ENCODE results near the gene ZNF850.
"Not testable (repeated sequence)": the region's sequence is repeated elsewhere in the genome, so short reads cannot be mapped to it uniquely, and the experiment has no call there.

ZNF850 gene

GRCh38 chr19:36772311-36773222 is at the start of gene ZNF850:
TSS of gene ZNF850 (minus strand) at chr19:36772807. CDS start at chr19:36762606, 10,201 bp downstream.
- DNase-seq (ENCODE audit: low spot score) (peak; percentile 90), FAIRE-seq (peak; percentile 66)

DNA sequence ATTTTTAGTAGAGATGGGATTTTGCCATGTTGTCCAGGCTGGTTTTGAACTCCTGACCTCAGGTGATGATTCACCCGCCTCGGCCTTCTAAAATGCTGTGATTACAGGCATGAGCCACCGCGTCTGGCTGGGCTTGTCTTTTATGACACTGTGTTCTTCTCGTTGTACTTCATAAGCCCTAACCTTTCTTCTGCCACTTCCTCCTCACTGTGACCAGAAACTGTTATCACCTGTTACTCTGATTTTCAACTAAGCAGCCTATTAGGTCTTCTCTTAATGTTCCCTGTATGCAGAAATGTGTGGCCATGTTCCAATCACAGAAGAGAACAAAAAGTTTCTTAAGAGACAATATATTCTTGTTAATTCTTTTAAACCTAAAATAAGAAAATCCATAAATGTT is 49.2 kb upstream of the ZNF850 start:
- no peak for FAIRE-seq
- no peak for DNase-seq (ENCODE audit: low spot score)

DNA sequence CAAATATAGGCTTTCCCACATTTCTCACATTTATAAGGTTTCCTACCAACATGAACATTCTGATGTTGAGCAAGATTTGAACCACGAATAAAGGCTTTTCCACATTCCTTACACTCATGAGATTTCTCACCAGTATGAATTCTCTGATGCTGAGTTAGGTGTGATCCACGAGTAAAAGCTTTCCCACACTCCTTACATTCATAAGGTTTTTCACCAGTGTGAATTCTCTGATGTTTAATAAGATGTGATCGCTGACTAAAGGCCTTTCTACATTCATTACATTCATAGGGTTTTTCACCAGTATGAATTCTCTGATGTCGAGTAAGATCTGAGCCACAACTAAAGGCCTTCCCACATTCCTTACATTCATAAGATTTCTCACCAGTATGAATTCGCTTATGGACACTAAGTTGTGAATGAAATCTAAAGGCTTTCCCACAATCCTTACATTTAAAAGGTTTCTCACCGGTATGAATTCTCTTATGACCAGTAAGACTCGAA is 46.6 kb upstream of the ZNF850 start:
- DNase-seq (ENCODE audit: low spot score) = no peak
- no peak for FAIRE-seq

GRCh38 chr19:36807029-36807428 is 34.4 kb upstream of the ZNF850 start:
- FAIRE-seq = no peak

DNA sequence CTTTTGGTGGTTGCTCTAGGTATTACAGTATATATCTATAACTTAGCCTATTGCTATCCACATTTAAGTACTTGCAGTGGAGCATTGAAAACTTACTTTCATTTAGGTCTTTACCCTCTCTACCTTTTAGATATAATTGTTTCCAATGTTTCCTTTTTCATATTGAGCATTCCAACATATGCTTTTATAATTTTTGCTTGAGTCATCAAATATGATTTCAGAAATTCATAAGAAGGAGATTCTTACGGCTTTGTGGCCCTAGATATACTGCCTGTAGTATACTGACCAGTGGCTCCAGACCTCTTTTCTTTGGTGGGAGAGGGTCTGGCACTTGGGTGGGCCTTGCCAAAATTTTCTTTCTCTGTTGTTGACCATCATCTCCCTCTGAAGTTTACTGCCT is 32.8 kb upstream of the ZNF850 start:
- FAIRE-seq (no peak), DNase-seq (ENCODE audit: low spot score) (no peak)

More at GRCh38 chr19:36807029-36807428, 34.4 kb upstream of the ZNF850 start:
- no peak for DNase-seq (ENCODE audit: low spot score)

- FAIRE-seq = no peak
Observed at GRCh38 chr19:36797786-36798108, 25.1 kb upstream of the ZNF850 start.

GRCh38 chr19:36796714-36796992 is 24.0 kb upstream of the ZNF850 start:
- FAIRE-seq (no peak), DNase-seq (ENCODE audit: low spot score) (no peak)

More at GRCh38 chr19:36797786-36798108, 25.1 kb upstream of the ZNF850 start:
- DNase-seq (ENCODE audit: low spot score) = no peak

- DNase-seq (ENCODE audit: low spot score); FAIRE-seq: not testable (repeated sequence)
Observed at GRCh38 chr19:36791420-36792141, 19.0 kb upstream of the ZNF850 start.

GRCh38 chr19:36775768-36776167 is 3.2 kb upstream of the ZNF850 start:
- DNase-seq (ENCODE audit: low spot score) = no peak
- FAIRE-seq = no peak

GRCh38 chr19:36773223-36773579 is 594 bp upstream of the ZNF850 start:
- DNase-seq (ENCODE audit: low spot score) (no peak), FAIRE-seq (peak; percentile 88)

GRCh38 chr19:36771261-36772231 is 1.1 kb downstream of the ZNF850 start:
- peak; percentile 48 for DNase-seq (ENCODE audit: low spot score)
- no peak for FAIRE-seq

DNA sequence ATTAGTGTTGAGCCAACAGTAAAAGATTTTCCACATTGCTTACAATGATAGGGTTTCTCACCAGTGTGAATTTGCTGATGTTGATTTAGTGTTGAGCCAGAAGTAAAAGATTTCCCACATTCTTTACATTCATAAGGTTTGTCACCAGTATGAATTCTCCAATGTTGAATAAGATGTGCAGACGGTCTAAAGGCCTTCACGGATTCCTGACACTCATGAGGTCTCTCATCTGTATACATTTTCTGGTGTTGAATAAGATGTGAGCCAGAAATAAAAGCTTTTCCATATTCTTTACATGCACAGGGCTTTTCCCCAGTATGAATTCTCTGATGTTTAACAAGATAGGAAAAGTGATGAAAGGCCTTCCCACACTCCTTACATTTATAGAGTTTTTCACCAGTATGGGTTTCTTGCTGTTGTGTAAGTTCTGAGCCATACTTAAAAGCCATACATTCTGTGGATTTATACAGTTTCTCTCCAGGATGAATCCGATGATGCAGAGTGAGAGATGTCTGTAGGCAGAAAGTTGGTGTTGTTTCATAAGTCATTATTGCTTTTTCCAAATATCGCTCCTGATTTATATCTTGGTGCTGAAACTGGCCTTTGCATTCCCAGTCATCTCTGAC is 22.4 kb downstream of the ZNF850 start:
- FAIRE-seq (no peak), DNase-seq (ENCODE audit: low spot score) (no peak)

DNA sequence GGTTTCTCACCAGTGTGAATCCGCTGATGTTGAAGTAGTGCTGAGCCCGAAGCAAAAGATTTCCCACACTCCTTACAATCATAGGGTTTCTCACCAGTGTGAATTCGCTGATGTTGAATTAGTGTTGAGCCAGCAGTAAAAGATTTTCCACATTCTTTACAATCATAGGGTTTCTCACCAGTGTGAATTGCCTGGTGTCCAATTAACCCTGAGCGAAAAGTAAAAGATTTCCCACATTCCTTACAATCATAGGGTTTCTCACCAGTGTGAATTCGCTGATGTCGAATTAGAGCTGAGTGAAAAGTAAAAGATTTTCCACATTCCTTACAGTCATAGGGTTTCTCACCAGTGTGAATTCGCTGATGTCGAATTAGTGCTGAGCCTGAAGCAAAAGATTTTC is 23.0 kb downstream of the ZNF850 start:
- FAIRE-seq; DNase-seq (ENCODE audit: low spot score): not testable (repeated sequence)

- DNase-seq (ENCODE audit: low spot score) = no peak
- FAIRE-seq = no peak
Observed at GRCh38 chr19:36748431-36749275, 24.0 kb downstream of the ZNF850 start.

DNA sequence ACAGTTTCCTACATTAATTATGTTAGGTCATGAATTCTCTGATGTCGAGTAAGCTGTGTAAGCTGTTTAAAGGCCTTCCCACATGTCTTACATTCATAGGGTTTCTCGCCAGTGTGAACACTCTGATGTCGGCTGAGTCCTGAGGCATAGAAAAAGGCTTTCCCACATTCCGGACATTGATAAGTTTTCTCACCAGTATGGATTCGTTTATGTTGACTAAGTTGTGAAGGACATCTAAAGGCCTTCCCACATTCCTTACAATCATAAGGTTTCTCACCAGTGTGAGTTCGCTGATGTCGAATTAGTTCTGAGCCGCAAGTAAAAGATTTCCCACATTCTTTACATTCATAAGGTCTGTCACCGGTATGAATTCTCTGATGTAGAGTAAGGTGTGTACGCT is 24.9 kb downstream of the ZNF850 start:
- DNase-seq (ENCODE audit: low spot score) (no peak), FAIRE-seq (no peak)

DNA sequence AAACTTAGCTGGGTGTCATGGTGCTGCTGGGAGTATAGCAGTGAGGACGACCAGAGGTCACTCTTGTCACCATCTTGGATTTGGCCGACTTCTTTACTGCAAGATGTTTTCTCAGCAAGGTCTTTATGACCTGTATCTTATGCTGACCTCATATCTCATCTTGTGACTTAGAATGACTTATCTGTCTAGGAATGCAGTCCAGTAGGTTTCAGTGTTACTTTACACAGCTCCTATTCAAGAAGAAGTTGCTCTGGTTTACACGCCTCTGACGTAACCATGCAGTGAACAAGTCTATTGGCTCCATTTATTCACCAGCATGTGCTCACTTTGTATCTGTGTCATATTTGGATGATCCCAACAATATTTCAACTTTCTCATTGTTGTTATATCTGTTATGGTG is 26.7 kb downstream of the ZNF850 start:
- DNase-seq (ENCODE audit: low spot score) (no peak), FAIRE-seq (no peak)

DNA sequence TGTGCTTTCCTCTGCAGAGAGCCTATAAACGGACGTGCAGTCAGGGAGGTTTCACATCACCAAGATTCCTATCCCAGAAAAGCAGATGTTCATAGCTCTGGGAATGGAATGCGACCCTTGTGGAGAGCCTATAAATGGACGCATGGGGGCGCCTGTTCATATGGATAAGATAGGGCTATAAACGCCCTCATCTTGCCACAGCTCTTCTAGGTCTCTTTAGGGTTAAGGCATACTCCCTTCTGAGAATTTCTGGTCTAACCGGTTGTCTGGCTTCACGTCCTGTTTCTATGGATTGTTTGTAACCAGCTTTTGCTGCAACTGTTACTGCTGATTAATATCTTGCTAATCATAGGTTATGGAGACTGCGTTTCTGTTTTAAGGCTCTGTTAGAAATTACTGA is 36.4 kb downstream of the ZNF850 start:
- not testable (repeated sequence) for FAIRE-seq; DNase-seq (ENCODE audit: low spot score)

DNA sequence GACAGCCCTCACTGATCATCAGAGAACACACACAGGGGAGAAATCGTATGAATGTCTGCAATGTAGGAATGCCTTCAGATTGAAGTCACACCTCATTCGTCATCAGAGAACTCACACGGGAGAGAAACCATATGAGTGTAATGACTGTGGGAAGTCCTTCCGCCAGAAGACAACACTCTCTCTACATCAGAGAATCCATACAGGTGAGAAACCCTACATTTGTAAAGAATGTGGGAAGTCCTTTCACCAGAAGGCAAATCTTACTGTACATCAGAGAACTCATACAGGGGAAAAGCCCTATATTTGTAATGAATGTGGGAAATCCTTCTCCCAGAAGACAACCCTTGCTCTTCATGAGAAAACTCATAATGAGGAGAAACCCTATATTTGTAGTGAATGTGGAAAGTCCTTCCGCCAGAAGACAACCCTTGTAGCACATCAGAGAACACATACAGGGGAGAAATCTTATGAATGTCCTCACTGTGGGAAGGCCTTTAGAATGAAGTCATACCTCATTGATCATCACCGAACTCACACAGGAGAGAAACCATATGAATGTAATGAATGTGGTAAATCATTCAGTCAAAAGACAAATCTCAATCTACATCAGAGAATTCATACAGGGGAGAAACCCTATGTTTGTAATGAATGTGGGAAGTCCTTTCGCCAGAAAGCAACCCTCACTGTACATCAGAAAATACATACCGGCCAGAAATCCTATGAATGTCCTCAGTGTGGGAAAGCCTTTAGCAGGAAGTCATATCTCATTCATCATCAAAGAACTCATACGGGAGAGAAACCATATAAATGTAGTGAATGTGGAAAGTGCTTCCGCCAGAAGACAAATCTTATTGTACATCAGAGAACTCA is 52.7 kb downstream of the ZNF850 start:
- DNase-seq (ENCODE audit: low spot score) (no peak), FAIRE-seq (no peak)

DNA sequence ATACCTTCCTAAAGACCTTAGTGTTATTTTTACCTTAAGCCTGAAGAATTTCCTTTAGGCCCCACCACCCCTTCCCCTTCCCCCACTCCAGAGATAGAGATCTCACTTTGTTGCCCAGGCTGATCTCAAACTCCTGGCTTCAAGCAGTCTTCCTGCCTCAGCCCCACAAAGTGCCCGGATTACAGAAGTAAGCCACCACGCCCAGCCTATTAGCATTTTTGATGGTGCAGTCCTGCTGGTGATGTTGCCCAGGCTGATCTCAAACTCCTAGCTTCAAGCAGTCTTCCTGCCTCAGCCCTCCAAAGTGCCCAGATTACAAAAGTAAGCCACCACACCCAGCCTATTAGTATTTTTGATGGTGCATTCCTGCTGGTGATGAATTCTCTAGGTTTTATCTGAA is 63.2 kb downstream of the ZNF850 start:
- DNase-seq (ENCODE audit: low spot score) = no peak
- no peak for FAIRE-seq

Measured in urothelium cell line (cell line).